Measurements from ENCODE around the gene RXFP1. TPM values are rescaled to one million over a fixed set of nuclear protein-coding genes. Genes with fewer than 3 reads are reported as not detected.

The RXFP1 gene
- total RNA-seq, 4 donors from 2014 or later: 0.13 TPM; not detected in 3

DNA sequence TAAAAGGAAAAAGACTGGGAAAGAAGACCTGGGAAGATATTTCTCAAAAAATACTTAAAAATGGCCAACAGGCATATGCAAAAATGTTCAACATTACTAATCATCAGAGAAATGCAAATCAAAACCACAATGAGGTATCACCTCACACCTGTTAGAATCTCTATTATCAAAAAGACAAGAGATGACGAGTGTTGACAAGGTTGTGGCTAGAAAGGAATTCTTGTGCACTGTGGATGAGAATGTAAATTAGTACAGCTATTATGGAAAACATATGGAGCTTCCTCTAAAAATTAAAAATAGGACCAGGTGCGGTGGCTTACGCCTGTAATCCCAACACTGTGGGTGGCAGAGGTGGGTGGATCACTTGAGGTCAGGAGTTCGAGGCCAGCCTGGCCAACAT lies 100.0 kb downstream of the RXFP1 start:
- TF ChIP-seq, protein P1, sequence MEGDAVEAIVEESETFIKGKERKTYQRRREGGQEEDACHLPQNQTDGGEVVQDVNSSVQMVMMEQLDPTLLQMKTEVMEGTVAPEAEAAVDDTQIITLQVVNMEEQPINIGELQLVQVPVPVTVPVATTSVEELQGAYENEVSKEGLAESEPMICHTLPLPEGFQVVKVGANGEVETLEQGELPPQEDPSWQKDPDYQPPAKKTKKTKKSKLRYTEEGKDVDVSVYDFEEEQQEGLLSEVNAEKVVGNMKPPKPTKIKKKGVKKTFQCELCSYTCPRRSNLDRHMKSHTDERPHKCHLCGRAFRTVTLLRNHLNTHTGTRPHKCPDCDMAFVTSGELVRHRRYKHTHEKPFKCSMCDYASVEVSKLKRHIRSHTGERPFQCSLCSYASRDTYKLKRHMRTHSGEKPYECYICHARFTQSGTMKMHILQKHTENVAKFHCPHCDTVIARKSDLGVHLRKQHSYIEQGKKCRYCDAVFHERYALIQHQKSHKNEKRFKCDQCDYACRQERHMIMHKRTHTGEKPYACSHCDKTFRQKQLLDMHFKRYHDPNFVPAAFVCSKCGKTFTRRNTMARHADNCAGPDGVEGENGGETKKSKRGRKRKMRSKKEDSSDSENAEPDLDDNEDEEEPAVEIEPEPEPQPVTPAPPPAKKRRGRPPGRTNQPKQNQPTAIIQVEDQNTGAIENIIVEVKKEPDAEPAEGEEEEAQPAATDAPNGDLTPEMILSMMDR (IDR thresholded peaks at IDR 0.05): no peak
- ATAC-seq (ENCODE audit: low FRiP score) (no peak), DNase-seq (ENCODE audit: low spot score) (no peak)

DNA sequence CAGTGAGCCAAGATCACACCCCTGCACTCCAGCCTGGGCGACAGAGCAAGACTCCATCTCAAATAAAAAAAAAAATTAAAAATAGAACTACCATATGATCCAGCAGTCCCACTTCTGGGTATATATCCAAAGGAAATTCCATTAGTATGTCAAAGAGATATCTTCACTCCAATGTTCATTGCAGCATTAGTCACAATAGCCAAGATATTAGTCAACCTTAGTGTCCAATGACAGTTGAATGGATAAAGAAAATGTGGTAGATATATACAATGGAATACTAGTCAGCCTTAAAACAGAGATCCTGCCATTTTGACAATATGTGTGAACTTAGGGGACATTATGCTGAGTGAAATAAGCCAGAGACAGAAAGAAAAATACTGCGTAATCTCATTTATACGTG lies 100.6 kb downstream of the RXFP1 start:
- TF ChIP-seq, protein P1 (IDR thresholded peaks at IDR 0.05): no peak
- DNase-seq (ENCODE audit: low spot score) (no peak), ATAC-seq (ENCODE audit: low FRiP score) (no peak)

DNA sequence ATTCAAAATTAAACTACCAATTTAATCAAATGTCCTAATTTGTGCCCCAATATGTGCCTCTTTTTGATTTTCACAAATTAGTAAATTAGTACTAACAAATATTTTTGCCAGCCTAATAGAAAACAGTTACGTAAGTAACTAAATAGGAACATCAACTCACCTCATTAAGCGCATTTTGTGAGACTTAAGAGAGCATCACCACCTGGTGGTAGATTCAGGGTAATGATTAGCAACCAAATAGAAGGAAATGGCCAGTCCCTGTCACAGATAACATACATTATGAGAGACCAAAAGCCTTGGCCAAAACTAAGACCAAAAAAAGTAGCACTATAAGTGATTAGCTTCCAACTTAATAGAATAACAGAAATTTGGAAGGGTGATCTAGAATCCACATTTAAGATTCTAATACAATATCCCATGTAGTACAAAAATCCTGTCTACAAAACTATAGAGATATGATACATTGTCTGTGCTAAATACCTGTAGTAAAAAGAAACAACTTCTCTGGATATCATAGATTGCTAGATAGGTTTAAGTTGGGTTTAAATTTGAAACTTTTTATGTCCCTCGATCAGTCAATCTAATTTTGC lies 103.3 kb downstream of the RXFP1 start:
- TF ChIP-seq, protein P1 (IDR thresholded peaks at IDR 0.05): peak in 1 of 3 donors; percentile 21
- ATAC-seq (ENCODE audit: low FRiP score) (no peak), DNase-seq (ENCODE audit: low spot score) (no peak)

DNA sequence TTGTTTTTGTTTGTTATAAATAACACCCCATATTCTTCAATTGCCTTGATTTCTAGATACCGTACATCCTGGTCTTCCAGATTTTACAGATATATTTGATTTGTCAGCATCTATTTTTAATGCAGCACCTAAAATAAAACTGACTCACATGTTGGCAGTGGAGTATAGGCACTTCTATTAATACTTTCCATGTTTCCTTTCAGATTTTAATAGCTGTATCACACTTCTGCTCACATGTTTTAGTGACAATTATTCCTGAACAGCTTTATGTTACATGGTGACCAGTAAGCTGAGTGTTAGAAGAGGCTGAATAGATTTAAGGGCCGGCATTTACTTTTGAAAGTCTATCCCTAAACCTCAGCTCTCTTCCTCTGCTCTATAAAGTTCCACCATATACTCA lies 103.9 kb downstream of the RXFP1 start:
- TF ChIP-seq, protein P1 (IDR thresholded peaks at IDR 0.05): no peak
- no peak for ATAC-seq (ENCODE audit: low FRiP score)

DNA sequence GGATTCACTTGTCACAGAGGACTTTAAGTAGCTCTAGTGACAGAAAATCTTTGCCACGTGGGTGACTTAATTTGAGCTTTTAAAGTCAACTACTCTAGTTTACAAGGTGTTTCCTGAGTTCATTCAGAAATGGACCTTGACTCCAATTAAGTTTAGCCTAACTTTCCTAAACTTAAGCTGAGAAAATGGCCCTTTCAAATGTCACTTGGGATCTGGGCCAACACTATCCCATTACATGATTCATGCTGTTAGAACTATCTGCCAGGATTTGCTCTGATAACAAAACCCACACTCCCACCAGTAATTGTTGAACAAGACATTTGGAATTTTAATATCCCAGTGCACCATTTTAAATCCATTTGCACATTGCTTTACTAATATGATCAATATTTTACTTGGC lies 109.2 kb downstream of the RXFP1 start:
- TF ChIP-seq, protein P1 (IDR thresholded peaks at IDR 0.05): no peak
- ATAC-seq (ENCODE audit: low FRiP score) (no peak), DNase-seq (ENCODE audit: low spot score) (no peak)

More for the DNA sequence above, 103.9 kb downstream of the RXFP1 start:
- no peak for DNase-seq (ENCODE audit: low spot score)

DNA sequence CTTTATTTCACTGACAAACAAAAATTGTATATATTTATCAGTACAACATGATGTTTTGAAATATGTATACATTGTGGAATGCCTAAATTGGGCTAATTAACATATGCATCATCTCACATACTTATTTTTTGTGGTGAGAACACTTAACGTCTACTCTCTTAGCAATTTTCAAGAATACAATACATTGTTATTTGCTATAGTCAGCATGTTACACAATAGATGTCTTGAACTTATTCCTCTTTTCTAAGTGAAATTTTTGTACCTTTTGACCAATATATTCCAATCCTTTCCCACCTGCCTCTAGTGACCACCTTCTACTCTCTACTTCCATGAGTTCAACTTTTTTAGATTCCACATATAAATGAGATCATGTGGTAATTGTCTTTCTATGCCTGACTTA lies 114.9 kb downstream of the RXFP1 start:
- no peak for ATAC-seq (ENCODE audit: low FRiP score)
- TF ChIP-seq, protein P1 (IDR thresholded peaks at IDR 0.05): no peak
- no peak for DNase-seq (ENCODE audit: low spot score)

DNA sequence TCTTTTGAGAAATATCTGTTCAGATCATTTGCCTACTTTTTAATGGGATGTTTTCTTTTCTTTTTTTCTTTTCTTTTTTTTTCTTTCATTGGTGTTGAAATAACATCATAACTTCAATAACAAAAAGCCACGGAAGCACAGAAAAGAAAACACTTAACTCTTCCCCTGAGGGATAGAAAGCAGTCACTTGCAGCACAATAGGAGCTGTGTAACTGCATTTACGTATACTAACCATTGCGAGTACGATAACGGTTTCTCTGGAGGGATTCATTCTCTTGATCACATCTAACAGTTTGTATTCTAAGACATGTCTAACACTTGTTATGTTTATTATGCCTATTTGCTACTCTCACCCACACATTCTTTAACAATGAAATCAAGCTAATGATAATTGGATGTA lies 122.7 kb downstream of the RXFP1 start:
- TF ChIP-seq, protein P1 (IDR thresholded peaks at IDR 0.05): no peak
- DNase-seq (ENCODE audit: low spot score) (no peak), ATAC-seq (ENCODE audit: low FRiP score) (no peak)

All from omental fat pad (tissue), 4 donors.